ENCODE results near the gene BUB1B. TPM values are rescaled to one million over a fixed set of nuclear protein-coding genes. Genes with fewer than 3 reads are reported as not detected.
A peak's percentile ranks its signal among the peaks of the same experiment; 100 is the strongest.

Gene BUB1B
- total RNA-seq, 2 experiments from 2014 or later: 1.4 to 2.4 TPM

GRCh38 chr15:40125950-40126349 lies 34.9 kb upstream of the BUB1B start:
- no peak for DNase-seq
- H3K4me1 Mint-ChIP-seq (ENCODE audit: low read depth): no peaks in the 10 kb centered on the region
- H3K4me3 Mint-ChIP-seq: no peak overlapping the region
- Histone ChIP-seq H3K36me3 (ENCODE audit: insufficient read depth, low read length) (no peaks in the 10 kb centered on the region), H3K9me3 (ENCODE audit: control insufficient read depth in 1 of 2, insufficient read depth in 1 of 2, low read length in 2 of 2) (no peaks in the 10 kb centered on the region), H3K27ac (ENCODE audit: low read depth in 1 of 2, low read length in 2 of 2) (no peak overlapping the region), H3K4me3 (ENCODE audit: low read length) (no peak overlapping the region), H3K4me1 (ENCODE audit: insufficient read depth, low read length) (no peaks in the 10 kb centered on the region), H3K27me3 (ENCODE audit: control insufficient read depth in 1 of 2, insufficient read depth in 2 of 2, low read length in 2 of 2) (no peaks in the 10 kb centered on the region)
- H3K27ac Mint-ChIP-seq: no peak overlapping the region
- ATAC-seq (ENCODE audit: poor library complexity): no peak
- CTCF ChIA-PET: no interaction called here
- intact Hi-C loops (cut with DNase I, micrococcal nuclease): no loop called here
- H3K9me3 Mint-ChIP-seq: no peaks in the 10 kb centered on the region
- peaks cover 6% of the 10 kb centered on the region for H3K27me3 Mint-ChIP-seq
- H3K36me3 Mint-ChIP-seq (ENCODE audit: low read depth): no peaks in the 10 kb centered on the region
- TF ChIP-seq CTCF (IDR thresholded peaks at IDR 0.05): no peak
- POLR2A ChIA-PET: no interaction called here

- H3K9me3 Mint-ChIP-seq: no peaks in the 10 kb centered on the region
- H3K27ac ChIP-seq (ENCODE audit: low read depth in 1 of 2, low read length in 2 of 2): no peak overlapping the region
- no peak for TF ChIP-seq CTCF (IDR thresholded peaks at IDR 0.05)
- no peaks in the 10 kb centered on the region for H3K4me1 Mint-ChIP-seq (ENCODE audit: low read depth)
- H3K36me3 ChIP-seq (ENCODE audit: insufficient read depth, low read length): no peaks in the 10 kb centered on the region
- no peak overlapping the region for H3K27ac Mint-ChIP-seq
- no peaks in the 10 kb centered on the region for H3K9me3 ChIP-seq (ENCODE audit: control insufficient read depth in 1 of 2, insufficient read depth in 1 of 2, low read length in 2 of 2)
- DNase-seq (peak in 1 of 14 experiments; percentile 27), ATAC-seq (ENCODE audit: poor library complexity) (peak; percentile 50)
- CTCF ChIA-PET: no interaction called here
- intact Hi-C loops (cut with DNase I, micrococcal nuclease): no loop called here
- no peak overlapping the region for H3K4me3 ChIP-seq (ENCODE audit: low read length)
- no peak overlapping the region for H3K4me3 Mint-ChIP-seq
- H3K36me3 Mint-ChIP-seq (ENCODE audit: low read depth): no peaks in the 10 kb centered on the region
- POLR2A ChIA-PET: no interaction called here
- peaks cover 6% of the 10 kb centered on the region for H3K27me3 Mint-ChIP-seq
- no peaks in the 10 kb centered on the region for H3K27me3 ChIP-seq (ENCODE audit: control insufficient read depth in 1 of 2, insufficient read depth in 2 of 2, low read length in 2 of 2)
- no peaks in the 10 kb centered on the region for H3K4me1 ChIP-seq (ENCODE audit: insufficient read depth, low read length)
Observed at GRCh38 chr15:40128766-40129660, 31.9 kb upstream of the BUB1B start.

GRCh38 chr15:40130118-40130517 lies 30.8 kb upstream of the BUB1B start:
- H3K4me1 Mint-ChIP-seq (ENCODE audit: low read depth): no peaks in the 10 kb centered on the region

More at GRCh38 chr15:40130118-40130517, 30.8 kb upstream of the BUB1B start:
- no peaks in the 10 kb centered on the region for H3K4me1 ChIP-seq (ENCODE audit: insufficient read depth, low read length)
- H3K27me3 ChIP-seq (ENCODE audit: control insufficient read depth in 1 of 2, insufficient read depth in 2 of 2, low read length in 2 of 2): no peaks in the 10 kb centered on the region
- TF ChIP-seq CTCF (IDR thresholded peaks at IDR 0.05): no peak
- intact Hi-C loops (cut with DNase I, micrococcal nuclease): no loop called here
- CTCF ChIA-PET: no interaction called here
- no peak for ATAC-seq (ENCODE audit: poor library complexity)
- Mint-ChIP-seq H3K27me3 (peaks cover 6% of the 10 kb centered on the region), H3K36me3 (ENCODE audit: low read depth) (no peaks in the 10 kb centered on the region), H3K4me3 (no peak overlapping the region), H3K9me3 (no peaks in the 10 kb centered on the region), H3K27ac (no peak overlapping the region)
- no peaks in the 10 kb centered on the region for H3K36me3 ChIP-seq (ENCODE audit: insufficient read depth, low read length)
- DNase-seq: no peak
- POLR2A ChIA-PET: no interaction called here
- no peak overlapping the region for H3K27ac ChIP-seq (ENCODE audit: low read depth in 1 of 2, low read length in 2 of 2)
- no peak overlapping the region for H3K4me3 ChIP-seq (ENCODE audit: low read length)
- H3K9me3 ChIP-seq (ENCODE audit: control insufficient read depth in 1 of 2, insufficient read depth in 1 of 2, low read length in 2 of 2): no peaks in the 10 kb centered on the region

Data from CD4-positive, alpha-beta T cell (primary cell).